ENCODE data around the gene C4B.

Gene C4B

GRCh38 chr6:32082935-32083334 is 68.3 kb downstream of the C4B start:
- DNase-seq (ENCODE audit: low read depth), result no peak

GRCh38 chr6:32083812-32084768 is 69.5 kb downstream of the C4B start:
- DNase-seq (ENCODE audit: low read depth), result no peak

GRCh38 chr6:32084780-32085179 is 70.2 kb downstream of the C4B start:
- DNase-seq (ENCODE audit: low read depth), result no peak
